ENCODE measurements around the gene DNAH9. TPM values are rescaled to one million over a fixed set of nuclear protein-coding genes. Genes with fewer than 3 reads are reported as not detected.

The DNAH9 gene
- total RNA-seq, 1 donor from 2014 or later: not detected

GRCh38 chr17:11814655-11815262 lies 216.5 kb downstream of the DNAH9 start:
- no peaks in the 10 kb centered on the region for H3K9me3 ChIP-seq
- TF ChIP-seq, protein P1, sequence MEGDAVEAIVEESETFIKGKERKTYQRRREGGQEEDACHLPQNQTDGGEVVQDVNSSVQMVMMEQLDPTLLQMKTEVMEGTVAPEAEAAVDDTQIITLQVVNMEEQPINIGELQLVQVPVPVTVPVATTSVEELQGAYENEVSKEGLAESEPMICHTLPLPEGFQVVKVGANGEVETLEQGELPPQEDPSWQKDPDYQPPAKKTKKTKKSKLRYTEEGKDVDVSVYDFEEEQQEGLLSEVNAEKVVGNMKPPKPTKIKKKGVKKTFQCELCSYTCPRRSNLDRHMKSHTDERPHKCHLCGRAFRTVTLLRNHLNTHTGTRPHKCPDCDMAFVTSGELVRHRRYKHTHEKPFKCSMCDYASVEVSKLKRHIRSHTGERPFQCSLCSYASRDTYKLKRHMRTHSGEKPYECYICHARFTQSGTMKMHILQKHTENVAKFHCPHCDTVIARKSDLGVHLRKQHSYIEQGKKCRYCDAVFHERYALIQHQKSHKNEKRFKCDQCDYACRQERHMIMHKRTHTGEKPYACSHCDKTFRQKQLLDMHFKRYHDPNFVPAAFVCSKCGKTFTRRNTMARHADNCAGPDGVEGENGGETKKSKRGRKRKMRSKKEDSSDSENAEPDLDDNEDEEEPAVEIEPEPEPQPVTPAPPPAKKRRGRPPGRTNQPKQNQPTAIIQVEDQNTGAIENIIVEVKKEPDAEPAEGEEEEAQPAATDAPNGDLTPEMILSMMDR (IDR thresholded peaks at IDR 0.05): no peak
- H3K27me3 ChIP-seq: no peaks in the 10 kb centered on the region
- H3K4me3 ChIP-seq: no peak overlapping the region
- H3K27ac ChIP-seq: no peak overlapping the region
- H3K4me1 ChIP-seq: no peaks in the 10 kb centered on the region
- DNase-seq (ENCODE audit: low spot score in 2 of 2): no peak
- no peaks in the 10 kb centered on the region for H3K36me3 ChIP-seq
- intact Hi-C loops (cut with DNase I): no loop called here

GRCh38 chr17:11816409-11816808 lies 218.1 kb downstream of the DNAH9 start:
- DNase-seq (ENCODE audit: low spot score in 2 of 2): no peak
- Histone ChIP-seq H3K27me3 (no peaks in the 10 kb centered on the region), H3K4me1 (no peaks in the 10 kb centered on the region), H3K9me3 (no peaks in the 10 kb centered on the region), H3K4me3 (no peak overlapping the region), H3K36me3 (no peaks in the 10 kb centered on the region), H3K27ac (no peak overlapping the region)
- TF ChIP-seq, protein P1 (IDR thresholded peaks at IDR 0.05): no peak
- intact Hi-C loops (cut with DNase I): no loop called here

- Histone ChIP-seq H3K4me1 (no peaks in the 10 kb centered on the region), H3K27ac (no peak overlapping the region), H3K36me3 (no peaks in the 10 kb centered on the region), H3K9me3 (no peaks in the 10 kb centered on the region), H3K27me3 (no peaks in the 10 kb centered on the region), H3K4me3 (no peak overlapping the region)
- TF ChIP-seq, protein P1 (IDR thresholded peaks at IDR 0.05): no peak
- intact Hi-C loops (cut with DNase I): no loop called here
- no peak for DNase-seq (ENCODE audit: low spot score in 2 of 2)
Measured at GRCh38 chr17:11823862-11824261, 225.6 kb downstream of the DNAH9 start.

GRCh38 chr17:11825572-11826209 lies 227.4 kb downstream of the DNAH9 start:
- Histone ChIP-seq H3K4me1 (no peaks in the 10 kb centered on the region), H3K9me3 (no peaks in the 10 kb centered on the region), H3K27ac (no peak overlapping the region), H3K4me3 (no peak overlapping the region), H3K27me3 (no peaks in the 10 kb centered on the region), H3K36me3 (no peaks in the 10 kb centered on the region)
- no peak for DNase-seq (ENCODE audit: low spot score in 2 of 2)
- TF ChIP-seq, protein P1 (IDR thresholded peaks at IDR 0.05): no peak
- intact Hi-C loops (cut with DNase I): no loop called here

DNA sequence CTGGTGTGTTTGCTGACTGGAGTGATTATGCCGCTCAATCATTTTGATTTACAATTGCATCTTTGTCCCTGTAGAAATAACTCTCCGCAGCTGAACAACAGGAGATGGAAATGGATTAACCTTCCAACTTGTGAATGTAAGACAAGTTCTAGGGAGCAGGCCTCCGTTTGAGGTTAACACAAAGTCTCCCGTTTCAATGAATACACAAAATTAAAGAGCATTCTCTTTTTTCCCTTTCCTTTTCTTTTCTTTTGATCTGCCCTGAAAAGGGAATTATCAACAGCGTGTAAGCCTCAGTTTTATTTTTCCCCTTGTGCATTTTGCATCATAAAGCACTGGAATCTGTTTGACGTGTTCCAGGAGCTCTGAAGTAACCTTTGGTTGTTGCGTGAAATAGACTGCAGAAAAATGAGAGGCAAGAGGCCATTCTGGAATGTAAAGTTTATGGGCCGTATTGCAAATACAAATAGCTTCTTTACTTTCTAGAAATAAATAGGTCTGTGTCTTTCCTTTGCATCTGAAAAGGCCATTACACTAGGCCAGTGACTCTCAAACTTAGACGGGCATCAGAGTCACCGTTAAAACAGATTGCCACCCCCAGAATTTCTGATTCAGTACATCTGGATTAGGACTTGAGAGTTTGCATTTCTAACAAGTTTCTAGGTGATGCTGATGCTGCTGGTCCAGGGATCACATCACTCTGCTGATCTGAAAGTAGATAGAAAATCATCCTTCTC lies 234.3 kb downstream of the DNAH9 start:
- Histone ChIP-seq H3K4me1 (no peaks in the 10 kb centered on the region), H3K9me3 (no peaks in the 10 kb centered on the region), H3K4me3 (no peak overlapping the region), H3K36me3 (no peaks in the 10 kb centered on the region), H3K27me3 (no peaks in the 10 kb centered on the region), H3K27ac (no peak overlapping the region)
- no peak for DNase-seq (ENCODE audit: low spot score in 2 of 2)
- intact Hi-C loops (cut with DNase I): no loop called here
- TF ChIP-seq, protein P1 (IDR thresholded peaks at IDR 0.05): no peak

Data from ascending aorta (tissue), 2 donors.